ENCODE results near the gene PSTPIP1. TPM values are rescaled to one million over a fixed set of nuclear protein-coding genes. Genes with fewer than 3 reads are reported as not detected.

PSTPIP1 gene
- total and polyA plus RNA-seq, 9 of the 15 experiments (the other 6 are each of a cell fraction or from before 2014, with no cell fraction given): not detected

DNA sequence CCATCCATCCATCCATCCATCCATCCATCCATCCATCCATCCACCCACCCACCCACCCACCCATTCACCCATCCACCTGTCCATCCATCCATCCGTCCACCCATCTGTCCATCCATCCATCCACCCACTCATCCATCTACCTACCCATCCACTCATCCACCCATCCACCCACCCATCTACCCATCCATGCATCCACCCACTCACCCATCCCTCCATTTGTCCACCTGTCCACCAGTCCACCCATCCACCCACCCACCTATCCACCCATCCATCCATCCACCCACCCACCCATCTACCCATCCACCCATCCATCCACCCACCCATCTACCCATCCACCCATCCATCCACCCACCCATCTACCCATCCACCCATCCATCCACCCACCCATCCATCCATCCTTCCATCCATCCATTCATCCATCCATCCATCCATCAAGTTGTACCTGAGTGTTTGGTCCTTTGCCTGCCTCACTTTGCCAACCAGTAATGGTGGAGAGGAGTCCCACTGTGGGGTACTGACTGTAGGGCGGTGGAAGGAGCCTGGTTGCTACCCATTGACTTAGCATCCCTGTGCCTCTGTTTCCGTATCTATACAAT is 17.3 kb downstream of the PSTPIP1 start:
- H3K9ac ChIP-seq (ENCODE audit: insufficient read depth in 1 of 2, low read depth in 2 of 2, low read length in 2 of 2): no peak overlapping the region
- ATAC-seq: no peak
- POLR2A ChIA-PET: no interaction called here
- BruUV-seq (replicated peaks): no TSS peak
- no peaks in the 10 kb centered on the region for H3K36me3 ChIP-seq (ENCODE audit: control insufficient read depth, insufficient read depth, low read length)
- H3K4me3 ChIP-seq: no peak overlapping the region
- intact Hi-C loops (cut with micrococcal nuclease) (no loop called here), in situ Hi-C loops (cut with MboI) (no loop called here)
- no peak overlapping the region for H3K27ac ChIP-seq (ENCODE audit: extremely low read depth, low read depth, low read length)
- H4K20me1 ChIP-seq (replicated peaks; ENCODE audit: control insufficient read depth, insufficient read depth, low read length): no peaks in the 10 kb centered on the region
- H2AFZ ChIP-seq (ENCODE audit: low read depth, low read length): no peak overlapping the region
- no peaks in the 10 kb centered on the region for H3K9me1 ChIP-seq (ENCODE audit: control insufficient read depth, insufficient read depth, low read length)
- H3K79me2 ChIP-seq (ENCODE audit: control insufficient read depth, insufficient read depth, low read length): no peaks in the 10 kb centered on the region
- H3K4me2 ChIP-seq (ENCODE audit: insufficient read depth, low read length): no peak overlapping the region
- H3K4me1 ChIP-seq (replicated peaks in 1 of 2; ENCODE audit: control insufficient read depth in 2 of 2, insufficient read depth in 2 of 2, low read length in 2 of 2): no peaks in the 10 kb centered on the region
- TF ChIP-seq RFX7 (CRISPR knock-in tag; IDR thresholded peaks at IDR 0.05): no peak
- no peak for TF ChIP-seq TBP (optimal IDR thresholded peaks at IDR 0.05; ENCODE audit: low read depth, low read length)
- TF ChIP-seq ZBTB1 (CRISPR knock-in tag; IDR thresholded peaks at IDR 0.05; ENCODE audit: borderline replicate concordance, low read depth): no peak
- TF ChIP-seq RAD51 (IDR thresholded peaks at IDR 0.05; ENCODE audit: borderline replicate concordance, low read depth): no peak
- TF ChIP-seq STAG1 (CRISPR knock-in tag; IDR thresholded peaks at IDR 0.05; ENCODE audit: borderline replicate concordance): no peak
- TF ChIP-seq GTF2E2 (tag; IDR thresholded peaks at IDR 0.05): no peak
- TF ChIP-seq KAT7 (CRISPR knock-in tag; IDR thresholded peaks at IDR 0.05; ENCODE audit: borderline replicate concordance): no peak
- TF ChIP-seq RBM17 (IDR thresholded peaks at IDR 0.05; ENCODE audit: borderline replicate concordance, low read depth, low read length): no peak
- DNase-seq (ENCODE audit: extremely low read depth in 1 of 4, low spot score in 3 of 4): no peak
- CTCF ChIA-PET (ENCODE audit: low intra/inter-chr PET ratio): no interaction called here
- no peak for FAIRE-seq
- H3K27me3 ChIP-seq (ENCODE audit: control insufficient read depth in 2 of 2, insufficient read depth in 2 of 2, low read length in 2 of 2): peaks cover 29 to 69% of the 10 kb centered on the region in 2 experiments
- H3K9me3 ChIP-seq (replicated peaks; ENCODE audit: control insufficient read depth, insufficient read depth, low read depth, low read length): no peaks in the 10 kb centered on the region
- WGBS (ENCODE audit: insufficient coverage, low coverage, missing lambda C conversion rate): 0% methylated on average over 2 of the region's 3 CpGs

Measured in K562 (cell line).